MM.1S (cell line): Measurements from ENCODE around the gene HYAL3.

Experiments used
- DNase-seq: peaks from one replicate; pipeline ENCODE4 v3.0.0-alpha.2; 2015
- H2AFZ ChIP-seq: fragments of 300-600 bp; sonication (generic); 2 replicates; pipeline ENCODE4 v1.6.0; 2016; ENCODE audit warnings: antibody characterized with exemption, low read length
- H3F3A ChIP-seq: fragments of 300-600 bp; sonication (generic); 2 replicates; pipeline ENCODE4 v1.6.1; 2016; ENCODE audit warnings: mild to moderate bottlenecking, antibody characterized with exemption, low read length, moderate library complexity, mixed read lengths; ENCODE audit not compliant: insufficient read depth
- H3K27ac ChIP-seq: fragments of 300-600 bp; sonication (generic); 2 replicates; pipeline ENCODE4 v1.5.1; 2016; ENCODE audit warnings: mild to moderate bottlenecking, low read length
- H3K27me3 ChIP-seq: fragments of 300-600 bp; sonication (generic); replicated peaks from 2 replicates; pipeline ENCODE4 v1.6.0; 2016; ENCODE audit warnings: low read length; ENCODE audit not compliant: insufficient read depth
- H3K36me3 ChIP-seq: fragments of 300-600 bp; sonication (generic); replicated peaks from 2 replicates; pipeline ENCODE4 v1.6.1; 2016; ENCODE audit warnings: mild to moderate bottlenecking, low read length, mixed read lengths; ENCODE audit not compliant: insufficient read depth
- H3K4me1 ChIP-seq: fragments of 300-600 bp; sonication (generic); 2 replicates; pipeline ENCODE4 v1.6.1; 2016; ENCODE audit warnings: low read length, mixed read lengths
- H3K4me2 ChIP-seq: fragments of 300-600 bp; sonication (generic); 2 replicates; pipeline ENCODE4 v1.6.0; 2016; ENCODE audit warnings: low read depth, low read length
- H3K4me3 ChIP-seq: fragments of 300-600 bp; sonication (generic); 2 replicates; pipeline ENCODE4 v1.5.1; 2016; ENCODE audit warnings: low read length, mixed read lengths
- H3K79me2 ChIP-seq: fragments of 300-600 bp; sonication (generic); 2 replicates; pipeline ENCODE4 v1.6.1; 2016; ENCODE audit warnings: mixed run types, low read length, mixed read lengths
- H3K9ac ChIP-seq: fragments of 300-600 bp; sonication (generic); 2 replicates; pipeline ENCODE4 v1.6.1; 2016; ENCODE audit warnings: low read length, mixed read lengths
- H3K9me2 ChIP-seq: fragments of 300-600 bp; sonication (generic); replicated peaks from 2 replicates; pipeline ENCODE4 v1.6.1; 2016; ENCODE audit warnings: mild to moderate bottlenecking, low read length, mixed read lengths; ENCODE audit not compliant: insufficient read depth
- H3K9me3 ChIP-seq: fragments of 300-600 bp; sonication (generic); replicated peaks from 2 replicates; pipeline ENCODE4 v1.6.1; 2016; ENCODE audit warnings: mild to moderate bottlenecking, low read length, mixed read lengths; ENCODE audit not compliant: insufficient read depth
- H4K20me1 ChIP-seq: fragments of 300-600 bp; sonication (generic); 2 replicates; pipeline ENCODE4 v1.6.1; 2016; ENCODE audit warnings: mild to moderate bottlenecking, low read length, moderate library complexity, mixed read lengths; ENCODE audit not compliant: insufficient read depth
- CTCF ChIP-seq: fragments of 300-600 bp; sonication (generic); IDR thresholded peaks from 2 replicates; pipeline ENCODE4 v1.5.1; 2016; ENCODE audit warnings: antibody characterized with exemption, low read length, mixed read lengths
- EZH2 ChIP-seq: fragments of 300-600 bp; sonication (generic); optimal IDR thresholded peaks from 2 replicates; pipeline ENCODE3; 2017; ENCODE audit warnings: low read depth, mild to moderate bottlenecking, antibody characterized with exemption, low read length, mixed read lengths
- EZH2phosphoT487 ChIP-seq: fragments of 300-600 bp; sonication (generic); IDR thresholded peaks from 2 replicates; pipeline ENCODE4 v1.6.1; 2018; ENCODE audit warnings: antibody characterized with exemption, low read length

HYAL3 gene

GRCh38 chr3:50266017-50266416, 33.2 kb downstream of the HYAL3 start:
- H3K4me1 ChIP-seq, result no peaks in the 10 kb centered on the region
- no peak overlapping the region for H3K4me2 ChIP-seq
- no peaks in the 10 kb centered on the region for H3K79me2 ChIP-seq
- H3F3A ChIP-seq, result no peaks in the 10 kb centered on the region
- no peak for DNase-seq
- H3K9ac ChIP-seq, result no peak overlapping the region
- TF ChIP-seq CTCF, result no peak
- no peak for TF ChIP-seq EZH2phosphoT487
- TF ChIP-seq EZH2, result no peak
- H3K27ac ChIP-seq, result no peak overlapping the region
- no peaks in the 10 kb centered on the region for H3K9me3 ChIP-seq
- no peaks in the 10 kb centered on the region for H3K9me2 ChIP-seq
- H3K27me3 ChIP-seq, result peaks cover 59% of the 10 kb centered on the region
- H3K4me3 ChIP-seq, result no peak overlapping the region
- no peak overlapping the region for H2AFZ ChIP-seq
- H4K20me1 ChIP-seq, result no peaks in the 10 kb centered on the region
- no peaks in the 10 kb centered on the region for H3K36me3 ChIP-seq

GRCh38 chr3:50265571-50265970, 33.6 kb downstream of the HYAL3 start:
- no peak overlapping the region for H3K27ac ChIP-seq
- no peak overlapping the region for H3K9ac ChIP-seq

DNA sequence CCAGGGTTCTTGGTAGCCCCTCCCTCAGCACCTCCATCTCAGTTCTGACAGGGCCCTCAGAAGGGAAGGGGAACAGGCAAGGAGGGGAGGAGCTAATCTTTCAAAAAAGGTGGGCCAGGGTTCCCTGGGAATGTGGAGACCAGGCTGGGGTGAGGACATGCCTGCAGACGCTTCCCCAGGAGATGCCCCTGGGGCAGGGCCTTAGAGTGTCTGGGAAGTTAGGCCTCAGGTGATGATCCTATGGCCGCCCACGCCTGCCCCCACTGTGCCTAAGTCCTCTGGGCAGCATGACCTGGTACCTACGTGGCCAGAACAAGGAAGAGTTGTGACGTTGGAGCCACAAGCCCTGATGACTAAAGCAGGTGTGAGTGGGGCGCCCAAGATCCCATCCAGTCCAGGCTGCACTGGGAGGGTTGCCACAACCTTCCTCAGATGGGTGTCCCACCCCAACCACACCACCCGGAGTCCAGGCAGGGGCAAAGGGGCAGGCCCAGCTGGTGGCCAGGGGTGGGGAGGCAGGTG, 34.2 kb downstream of the HYAL3 start:
- no peak for DNase-seq
- TF ChIP-seq EZH2phosphoT487, result no peak
- no peak for TF ChIP-seq EZH2
- no peak for TF ChIP-seq CTCF
- H3K27me3 ChIP-seq, result peaks cover 50% of the 10 kb centered on the region
- H3K4me3 ChIP-seq, result no peak overlapping the region
- no peak overlapping the region for H3K27ac ChIP-seq
- H3K36me3 ChIP-seq, result no peaks in the 10 kb centered on the region
- H3K4me2 ChIP-seq, result no peak overlapping the region
- peaks cover 6% of the 10 kb centered on the region; the same call in 1 of the 2 replicates for H3K4me1 ChIP-seq
- no peaks in the 10 kb centered on the region for H4K20me1 ChIP-seq
- H3K9me3 ChIP-seq, result no peaks in the 10 kb centered on the region
- no peaks in the 10 kb centered on the region for H3K79me2 ChIP-seq
- H3K9ac ChIP-seq, result no peak overlapping the region
- no peaks in the 10 kb centered on the region for H3F3A ChIP-seq
- H3K9me2 ChIP-seq, result no peaks in the 10 kb centered on the region
- H2AFZ ChIP-seq, result no peak overlapping the region

More at GRCh38 chr3:50265571-50265970, 33.6 kb downstream of the HYAL3 start:
- Histone ChIP-seq H3K4me3 (no peak overlapping the region), H3K4me2 (no peak overlapping the region), H3K27me3 (peaks cover 55% of the 10 kb centered on the region), H2AFZ (no peak overlapping the region), H3F3A (no peaks in the 10 kb centered on the region), H3K9me3 (no peaks in the 10 kb centered on the region), H3K79me2 (no peaks in the 10 kb centered on the region), H3K36me3 (no peaks in the 10 kb centered on the region), H3K4me1 (peaks cover 4% of the 10 kb centered on the region; the same call in 1 of the 2 replicates), H4K20me1 (no peaks in the 10 kb centered on the region), H3K9me2 (no peaks in the 10 kb centered on the region)
- TF ChIP-seq EZH2 (no peak), CTCF (no peak), EZH2phosphoT487 (no peak)
- no peak for DNase-seq
